H1 (cell line): ENCODE results near the gene KIAA0930. TPM values are rescaled to one million over a fixed set of nuclear protein-coding genes. Genes with fewer than 3 reads are reported as not detected.
A peak's percentile ranks its signal among the peaks of the same experiment; 100 is the strongest.

Experiments
- CTCF ChIA-PET: fragments of 300-600 bp; sonication (Branson Sonifier 250); formaldehyde crosslinking; loops from one replicate; lab custom pipeline; 2021; ENCODE audit not compliant: partially characterized antibody; lab: Charles Lee
- POLR2A ChIA-PET: fragments of 300-600 bp; sonication (Branson Sonifier 250); formaldehyde crosslinking; loops from one replicate; lab custom pipeline; 2021; ENCODE audit warnings: inconsistent platforms; ENCODE audit not compliant: partially characterized antibody; lab: Charles Lee
- DNase-seq, 2 experiments: peaks; one replicate each; pipeline versions ENCODE4 v3.0.0 to v3.0.0-alpha.2; 2010 to 2022; ENCODE audit warnings: low spot score in 2 of 2, low read depth in 1 of 2, mixed read lengths in 1 of 2
- FAIRE-seq: peaks from 2 replicates; lab custom pipeline; 2011; peaks lifted over from hg19 to GRCh38; lab: Jason Lieb, UNC
- H2AFZ ChIP-seq: 2 replicates; pipeline ENCODE4 v1.8.1; 2012; ENCODE audit warnings: low read length, inconsistent platforms
- H2AK5ac ChIP-seq: 2 replicates; pipeline ENCODE4 v1.6.1; 2013; ENCODE audit warnings: low read depth, low read length
- H2BK120ac ChIP-seq: replicated peaks from 2 replicates; pipeline ENCODE3; 2013; ENCODE audit warnings: low read depth, low read length, inconsistent platforms
- H2BK12ac ChIP-seq: 2 replicates; pipeline ENCODE4 v1.6.1; 2013; ENCODE audit warnings: low read depth, low read length
- H2BK15ac ChIP-seq: 2 replicates; pipeline ENCODE4 v1.6.1; 2013; ENCODE audit warnings: low read length
- H2BK20ac ChIP-seq: 2 replicates; pipeline ENCODE4 v1.6.1; 2013; ENCODE audit warnings: low read length
- H2BK5ac ChIP-seq: 2 replicates; pipeline ENCODE4 v1.6.1; 2013; ENCODE audit warnings: low read depth, low read length
- H3K14ac ChIP-seq: 2 replicates; pipeline ENCODE4 v1.6.1; 2013; ENCODE audit warnings: inconsistent platforms; ENCODE audit not compliant: insufficient read length
- H3K18ac ChIP-seq: 2 replicates; pipeline ENCODE4 v1.6.1; 2013; ENCODE audit warnings: low read length; ENCODE audit errors: extremely low read depth
- H3K23ac ChIP-seq: 2 replicates; pipeline ENCODE4 v1.6.1; 2013; ENCODE audit warnings: inconsistent platforms; ENCODE audit not compliant: insufficient read length
- H3K23me2 ChIP-seq: 2 replicates; pipeline ENCODE4 v1.6.1; 2013; ENCODE audit warnings: low read depth, low read length
- H3K27ac ChIP-seq: 2 replicates; pipeline ENCODE4 v1.6.1; 2011; ENCODE audit warnings: low read depth, low read length, inconsistent platforms
- H3K27me3 ChIP-seq, 4 experiments: replicated peaks in 1 of 4; 1 replicate in 1 of 4; 2 replicates in 3 of 4; pipeline versions ENCODE4 v1.6.1 to v1.8.1; 2011 to 2013; ENCODE audit warnings: low read length in 3 of 4, mild to moderate bottlenecking in 3 of 4, inconsistent platforms in 2 of 4, mixed read lengths in 2 of 4, moderate library complexity in 1 of 4; ENCODE audit not compliant: control insufficient read depth in 3 of 4, insufficient read depth in 3 of 4; ENCODE audit errors: extremely low read depth in 1 of 4
- H3K36me3 ChIP-seq, 4 experiments: 2 replicates each; pipeline versions ENCODE4 v1.6.1 to v1.8.1; 2011 to 2013; ENCODE audit warnings: mild to moderate bottlenecking in 4 of 4, low read length in 3 of 4, moderate library complexity in 2 of 4, control low read depth in 1 of 4, inconsistent platforms in 1 of 4; ENCODE audit not compliant: insufficient read depth in 4 of 4, control insufficient read depth in 2 of 4
- H3K4ac ChIP-seq: replicated peaks from 2 replicates; pipeline ENCODE3; 2013; ENCODE audit warnings: low read length, low read depth, mixed read lengths, inconsistent platforms; ENCODE audit not compliant: insufficient read length
- H3K4me1 ChIP-seq, 4 experiments: replicated peaks in 1 of 4; 1 replicate in 1 of 4; 2 replicates in 3 of 4; pipeline versions ENCODE4 v1.6.1 to v1.8.1; 2011 to 2013; ENCODE audit warnings: low read length in 3 of 4, inconsistent platforms in 2 of 4, mixed read lengths in 1 of 4; ENCODE audit not compliant: insufficient read depth in 4 of 4, control insufficient read depth in 3 of 4
- H3K4me2 ChIP-seq, 2 experiments: 2 replicates each; pipeline versions ENCODE4 v1.6.1 to v1.8.1; 2011 to 2013; ENCODE audit warnings: low read depth in 2 of 2, low read length in 2 of 2, control low read depth in 1 of 2, inconsistent platforms in 1 of 2, mild to moderate bottlenecking in 1 of 2; ENCODE audit not compliant: insufficient read depth in 1 of 2
- H3K4me3 ChIP-seq, 4 experiments: fragments of 200-600, 300-600 bp in 1 of 4; sonication (generic), shearing (Covaris generic), sonication (Bioruptor Twin) in 1 of 4; 2 replicates each; pipeline versions ENCODE4 v1.5.1 to v1.8.1; 2011 to 2016; ENCODE audit warnings: low read length in 4 of 4, low read depth in 3 of 4, control low read depth in 2 of 4, inconsistent platforms in 2 of 4, mild to moderate bottlenecking in 2 of 4, mixed read lengths in 1 of 4, moderate library complexity in 1 of 4; ENCODE audit not compliant: insufficient read depth in 2 of 4; ENCODE audit errors: extremely low read depth in 1 of 4
- H3K56ac ChIP-seq: replicated peaks from 2 replicates; pipeline ENCODE3; 2013; ENCODE audit warnings: low read depth, mild to moderate bottlenecking, mixed read lengths, low read length, inconsistent platforms; ENCODE audit not compliant: insufficient read length
- H3K79me1 ChIP-seq: 2 replicates; pipeline ENCODE4 v1.6.1; 2013; ENCODE audit warnings: low read depth, low read length, control low read depth
- H3K79me2 ChIP-seq, 2 experiments: 2 replicates each; pipeline versions ENCODE4 v1.6.1 to v1.8.1; 2012 to 2013; ENCODE audit warnings: low read length in 2 of 2, mild to moderate bottlenecking in 2 of 2, inconsistent platforms in 1 of 2; ENCODE audit not compliant: insufficient read depth in 2 of 2, control insufficient read depth in 1 of 2
- H3K9ac ChIP-seq, 4 experiments: replicated peaks in 1 of 4; 1 replicate in 1 of 4; 2 replicates in 3 of 4; pipeline versions ENCODE4 v1.6.1 to v1.8.1; 2011 to 2013; ENCODE audit warnings: low read depth in 3 of 4, low read length in 3 of 4, control low read depth in 2 of 4, mild to moderate bottlenecking in 2 of 4, moderate library complexity in 2 of 4, inconsistent platforms in 1 of 4; ENCODE audit errors: extremely low read depth in 1 of 4
- H3K9me3 ChIP-seq, 2 experiments: 2 replicates each; pipeline versions ENCODE4 v1.6.1 to v1.8.1; 2012 to 2013; ENCODE audit warnings: mild to moderate bottlenecking in 2 of 2, moderate library complexity in 2 of 2, control low read depth in 1 of 2, inconsistent platforms in 1 of 2, low read depth in 1 of 2, low read length in 1 of 2, mixed read lengths in 1 of 2; ENCODE audit not compliant: insufficient read depth in 2 of 2
- H4K20me1 ChIP-seq, 2 experiments: replicated peaks in 1 of 2; 2 replicates each; pipeline versions ENCODE3 to v1.8.1; 2011 to 2013; ENCODE audit warnings: inconsistent platforms in 2 of 2, low read length in 2 of 2, mild to moderate bottlenecking in 1 of 2; ENCODE audit not compliant: insufficient read depth in 2 of 2, control insufficient read depth in 1 of 2
- H4K5ac ChIP-seq: 2 replicates; pipeline ENCODE4 v1.6.1; 2013; ENCODE audit warnings: low read length, low read depth, mixed read lengths, inconsistent platforms; ENCODE audit not compliant: insufficient read length
- H4K8ac ChIP-seq: 2 replicates; pipeline ENCODE4 v1.8.0; 2013; ENCODE audit warnings: mild to moderate bottlenecking, moderate library complexity, low read length, inconsistent platforms; ENCODE audit not compliant: insufficient read depth; ENCODE audit errors: extremely low read depth
- H4K91ac ChIP-seq: replicated peaks from 2 replicates; pipeline ENCODE3; 2013; ENCODE audit warnings: low read length, mixed read lengths, inconsistent platforms; ENCODE audit not compliant: insufficient read length
- ASH2L ChIP-seq: fragments of 200-600, 300-600 bp; sonication (generic); IDR thresholded peaks from one replicate; pipeline ENCODE4 v1.7.1; 2017; ENCODE audit warnings: low read length
- CBX8 ChIP-seq: fragments of 300-800, 300-1000 bp; sonication (generic); IDR thresholded peaks from 2 replicates; pipeline ENCODE4 v1.7.1; 2016; ENCODE audit warnings: low read depth, low read length, borderline replicate concordance
- CEBPB ChIP-seq: IDR thresholded peaks from 2 replicates; pipeline ENCODE4 v1.6.1; 2012; ENCODE audit warnings: low read depth, low read length
- CTBP2 ChIP-seq: IDR thresholded peaks from 2 replicates; pipeline ENCODE4 v1.7.0; 2011; ENCODE audit warnings: borderline replicate concordance, mild to moderate bottlenecking, moderate library complexity, mixed read lengths, low read length; ENCODE audit not compliant: insufficient read depth, insufficient read length
- HDAC6 ChIP-seq: IDR thresholded peaks from one replicate; pipeline ENCODE4 v1.7.1; 2012; ENCODE audit warnings: low read depth, mild to moderate bottlenecking, inconsistent platforms, low read length, moderate library complexity
- KDM5A ChIP-seq: fragments of 200-600 bp; IDR thresholded peaks from 2 replicates; pipeline ENCODE4 v1.7.1; 2012; ENCODE audit warnings: mild to moderate bottlenecking, low read length, inconsistent platforms, mixed read lengths
- POU5F1 ChIP-seq: IDR thresholded peaks from 2 replicates; pipeline ENCODE4 v1.6.1; 2011; ENCODE audit warnings: low read depth, mild to moderate bottlenecking, low read length, moderate library complexity
- TEAD4 ChIP-seq: IDR thresholded peaks from 2 replicates; pipeline ENCODE4 v1.6.1; 2012; ENCODE audit warnings: low read depth, low read length, inconsistent platforms, mixed read lengths
- WGBS, 2 experiments: shearing (Covaris generic) in 1 of 2; methylation state at CpG; one replicate each; pipeline versions ENCODE4 v1.1.6 to v1.1.7; 2013 to 2015; ENCODE audit warnings: low lambda C conversion rate in 2 of 2, mixed read lengths in 2 of 2, inconsistent platforms in 1 of 2, low coverage in 1 of 2, missing lambda C conversion rate in 1 of 2; ENCODE audit not compliant: insufficient replicate concordance in 2 of 2, insufficient coverage in 1 of 2, insufficient read length in 1 of 2; ENCODE audit errors: extremely low coverage in 1 of 2, missing lambda C conversion rate in 1 of 2; 5-methylcytosine and 5-hydroxymethylcytosine counted together
- polyA plus RNA-seq, 7 experiments: library from polyadenylated mRNA; depleted of rRNA in 3 of 7; stranded (reverse) in 5 of 7; unstranded in 2 of 7; fragments of >200 nt in 5 of 7; fragments of 200-250 nt in 2 of 7; gene quantifications; 1 replicate in 5 of 7; 2 replicates in 1 of 7; 4 replicates in 1 of 7; pipeline versions ENCODE4 v1.2.1 to v1.2.3, GENCODE V29; 2011 to 2013; ENCODE audit warnings: missing spikeins in 2 of 7, mixed read lengths in 2 of 7
- total RNA-seq: library from RNA; stranded (reverse); fragmentation: NEBNext Ultra II Directional; extraction: Animal tissue kit (Norgen Biotek cat#: 25700); gene quantifications from 2 replicates; pipeline ENCODE4 v1.2.1, GENCODE V29; 2021

KIAA0930 gene
- total and polyA plus RNA-seq, 2 of the 8 experiments (the other 6 are each of a cell fraction or from before 2014, with no cell fraction given) = 61.9 to 66.1 TPM

- Histone ChIP-seq H3K18ac (no peak overlapping the region; the same call in 1 of the 2 replicates), H4K5ac (no peak overlapping the region), H3K14ac (no peak overlapping the region), H4K20me1 (peaks cover 7% of the 10 kb centered on the region in 2 experiments), H3K23me2 (no peaks in the 10 kb centered on the region), H2BK5ac (peak overlapping the region; percentile 44; the same call in 1 of the 2 replicates), H2BK120ac (no peak overlapping the region), H2BK12ac (no peak overlapping the region), H2BK15ac (no peak overlapping the region), H3K23ac (no peak overlapping the region), H3K27me3 (no peaks in the 10 kb centered on the region), H3K9ac (no peak overlapping the region), H2AFZ (no peak overlapping the region), H3K4me2 (no peak overlapping the region), H3K36me3 (peaks cover 0 to 3% (median 1%) of the 10 kb centered on the region in 4 experiments; a peak in 3 of 8 replicates), H3K79me1 (peaks cover 3% of the 10 kb centered on the region), H3K56ac (no peak overlapping the region), H3K4ac (no peak overlapping the region), H3K9me3 (no peaks in the 10 kb centered on the region), H4K91ac (no peak overlapping the region), H4K8ac (no peak overlapping the region), H2AK5ac (no peak overlapping the region), H2BK20ac (no peak overlapping the region), H3K79me2 (0 out of 4 replicates have a peak, but pooled peaks cover 0 to 3% of the 10 kb centered on the region in 2 experiments), H3K4me3 (no peak overlapping the region), H3K27ac (no peak overlapping the region), H3K4me1 (peaks cover 0 to 12% (median under 1%) of the 10 kb centered on the region in 4 experiments; a peak in 2 of 7 replicates)
- 91% methylated on average over 10 of the region's 13 CpGs; no CpG with 5 or more reads in 1 of the 2 experiments for WGBS, 2 experiments
- no peak for TF ChIP-seq CTBP2
- no peak for TF ChIP-seq HDAC6
- TF ChIP-seq POU5F1 = no peak
- no peak for TF ChIP-seq TEAD4
- TF ChIP-seq KDM5A = no peak
- TF ChIP-seq CBX8 = no peak
- TF ChIP-seq ASH2L = no peak
- TF ChIP-seq CEBPB = no peak
- DNase-seq = no peak
- no peak for FAIRE-seq
- CTCF ChIA-PET = interaction anchor here (1.6 kb wide), 1 partner anchor 13 kb away, joined by 3 read pairs; no protein-coding TSS in a partner anchor
- POLR2A ChIA-PET = interaction anchor here (0.9 kb wide), 1 partner anchor 14 kb away, joined by 4 read pairs; no protein-coding TSS in a partner anchor
Measured at GRCh38 chr22:45204241-45204640, 36.5 kb downstream of the KIAA0930 start.
